Measurements from ENCODE around the gene SLC25A40.
"Not testable (repeated sequence)": the region's sequence is repeated elsewhere in the genome, so short reads cannot be mapped to it uniquely, and the experiment has no call there.

- not testable (repeated sequence) for TF ChIP-seq POLR2A (IDR thresholded peaks at IDR 0.05; ENCODE audit: low read length); GATA1 (IDR thresholded peaks at IDR 0.05; ENCODE audit: low read depth, low read length)
Measured at GRCh38 chr7:87825369-87825768, 50.8 kb downstream of the SLC25A40 start.
